Body of pancreas (tissue), 4 donors: ENCODE data around the gene CIAPIN1. TPM values are rescaled to one million over a fixed set of nuclear protein-coding genes. Genes with fewer than 3 reads are reported as not detected.

Source experiments
- ATAC-seq: fragments of 150-250 bp; one replicate; pipeline ENCODE4 v1.9.1; 2016
- DNase-seq, 4 donors: peaks; one replicate each; pipeline ENCODE4 v3.0.0-alpha.2; 2019
- H3K27ac ChIP-seq, 4 donors: fragments of 200-600 bp; sonication (generic); 1 replicate in 3 of 4; 2 replicates in 1 of 4; pipeline versions ENCODE4 v1.5.1 to v1.6.1; 2016 to 2019; ENCODE audit warnings: mild to moderate bottlenecking in 1 of 4, mixed read lengths in 1 of 4, moderate library complexity in 1 of 4
- H3K27me3 ChIP-seq, 2 donors: fragments of 200-600 bp; sonication (generic); one replicate each; pipeline ENCODE4 v1.6.0; 2016; ENCODE audit warnings: mild to moderate bottlenecking in 1 of 2
- H3K36me3 ChIP-seq, 2 donors: fragments of 200-600 bp; sonication (generic); replicated peaks in 1 of 2; 2 replicates each; pipeline ENCODE4 v1.5.1; 2016; ENCODE audit warnings: low read depth in 2 of 2; ENCODE audit not compliant: insufficient read depth in 1 of 2
- H3K4me1 ChIP-seq: fragments of 200-600 bp; sonication (generic); one replicate; pipeline ENCODE4 v1.6.0; 2016
- H3K4me3 ChIP-seq, 2 donors: fragments of 200-600 bp; sonication (generic); 1 replicate in 1 of 2; 2 replicates in 1 of 2; pipeline ENCODE4 v1.5.1; 2016 to 2019
- H3K9me3 ChIP-seq, 3 donors: fragments of 200-600 bp; sonication (generic); 1 replicate in 2 of 3; 2 replicates in 1 of 3; pipeline ENCODE4 v1.5.1; 2016
- POLR2A ChIP-seq, 3 donors: fragments of 450-650 bp; IDR thresholded peaks; one replicate each; pipeline ENCODE4 v1.6.1; 2016; ENCODE audit warnings: antibody characterized with exemption in 3 of 3, mild to moderate bottlenecking in 2 of 3
- WGBS, 2 donors: methylation state at CpG; one replicate each; pipeline ENCODE4 v1.1.5; 2017; 5-methylcytosine and 5-hydroxymethylcytosine counted together
- intact Hi-C: fragments of 100-400 bp; cut with DNase I; formaldehyde crosslinking; loops from one replicate; pipeline ENCODE4 v1.15.1; 2023
- total RNA-seq, 2 donors: library from RNA; depleted of rRNA; stranded (reverse); fragments of >200 nt; gene quantifications; one replicate each; pipeline ENCODE4 v1.1.0, GENCODE V29; 2016
- TF ChIP-seq, protein P1 (sequence below), 7 experiments: fragments of 450-650 bp in 4 of 7; fragments of 200-600 bp in 3 of 7; sonication (generic) in 3 of 7; IDR thresholded peaks; one replicate each; pipeline ENCODE4 v1.5.1; 2016 to 2019; ENCODE audit warnings: antibody characterized with exemption in 7 of 7

CIAPIN1 gene
- total RNA-seq, 2 donors from 2014 or later, result 13.5 to 19.4 TPM

DNA sequence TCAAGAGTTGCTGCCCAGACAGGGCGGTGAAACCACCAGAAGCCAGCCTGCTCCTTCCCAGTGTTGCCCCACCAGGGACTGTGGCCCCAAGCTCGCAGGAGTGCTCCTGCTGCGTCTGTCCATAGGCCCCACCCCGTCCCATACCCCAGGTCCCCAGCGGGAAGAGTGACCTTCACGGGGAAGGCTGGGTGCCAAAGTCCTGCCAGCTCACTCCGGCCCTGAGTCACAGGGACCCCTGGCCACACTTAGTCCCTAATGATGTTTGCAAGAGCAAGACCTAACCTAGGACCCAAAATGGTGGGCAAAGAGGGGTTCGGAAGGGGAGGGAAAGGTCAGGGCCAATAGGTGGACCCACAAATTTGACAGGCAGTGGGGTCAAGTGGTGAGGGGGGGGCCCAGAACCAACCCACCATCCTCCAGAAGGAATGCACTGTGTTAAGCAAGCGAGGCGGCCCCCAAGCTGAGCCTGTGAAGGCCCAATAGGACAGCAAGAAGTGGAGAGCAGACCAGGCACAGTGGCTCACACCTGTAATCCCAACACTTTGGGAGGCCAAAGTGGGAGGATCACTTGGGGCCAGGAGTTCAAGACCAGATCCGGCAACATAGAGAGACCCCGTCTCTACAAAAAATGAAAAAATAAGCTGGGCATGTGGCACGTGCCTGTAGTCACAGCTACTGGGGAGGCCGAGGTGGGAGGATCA lies 35.8 kb upstream of the CIAPIN1 start:
- intact Hi-C loops, result no loop called here
- DNase-seq (peak in 3 of 4 donors; percentile 31 to 57 (median 49)), ATAC-seq (no peak)
- peak overlapping the region in 2 of 4 donors; percentile 51 to 55 for H3K27ac ChIP-seq
- peaks cover 71% of the 10 kb centered on the region for H3K4me1 ChIP-seq
- 62% methylated on average over 10 to 13 of the region's 14 CpGs for whole genome bisulfite sequencing, 2 donors
- H3K4me3 ChIP-seq, result no peak overlapping the region
- H3K9me3 ChIP-seq, result no peaks in the 10 kb centered on the region
- no peak for TF ChIP-seq POLR2A (IDR thresholded peaks at IDR 0.05)
- TF ChIP-seq, protein P1, sequence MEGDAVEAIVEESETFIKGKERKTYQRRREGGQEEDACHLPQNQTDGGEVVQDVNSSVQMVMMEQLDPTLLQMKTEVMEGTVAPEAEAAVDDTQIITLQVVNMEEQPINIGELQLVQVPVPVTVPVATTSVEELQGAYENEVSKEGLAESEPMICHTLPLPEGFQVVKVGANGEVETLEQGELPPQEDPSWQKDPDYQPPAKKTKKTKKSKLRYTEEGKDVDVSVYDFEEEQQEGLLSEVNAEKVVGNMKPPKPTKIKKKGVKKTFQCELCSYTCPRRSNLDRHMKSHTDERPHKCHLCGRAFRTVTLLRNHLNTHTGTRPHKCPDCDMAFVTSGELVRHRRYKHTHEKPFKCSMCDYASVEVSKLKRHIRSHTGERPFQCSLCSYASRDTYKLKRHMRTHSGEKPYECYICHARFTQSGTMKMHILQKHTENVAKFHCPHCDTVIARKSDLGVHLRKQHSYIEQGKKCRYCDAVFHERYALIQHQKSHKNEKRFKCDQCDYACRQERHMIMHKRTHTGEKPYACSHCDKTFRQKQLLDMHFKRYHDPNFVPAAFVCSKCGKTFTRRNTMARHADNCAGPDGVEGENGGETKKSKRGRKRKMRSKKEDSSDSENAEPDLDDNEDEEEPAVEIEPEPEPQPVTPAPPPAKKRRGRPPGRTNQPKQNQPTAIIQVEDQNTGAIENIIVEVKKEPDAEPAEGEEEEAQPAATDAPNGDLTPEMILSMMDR (IDR thresholded peaks at IDR 0.05), result no peak
- no peaks in the 10 kb centered on the region for H3K27me3 ChIP-seq
- no peaks in the 10 kb centered on the region for H3K36me3 ChIP-seq

- no peak for ATAC-seq
- Histone ChIP-seq H3K9me3 (no peaks in the 10 kb centered on the region), H3K27ac (peak overlapping the region in 3 of 4 donors; percentile 58 to 84 (median 72)), H3K4me1 (peaks cover 81% of the 10 kb centered on the region), H3K27me3 (no peaks in the 10 kb centered on the region), H3K4me3 (no peak overlapping the region), H3K36me3 (no peaks in the 10 kb centered on the region)
- 87 to 89% methylated on average over 4 of the region's 4 CpGs for WGBS, 2 donors
- TF ChIP-seq, protein P1 (IDR thresholded peaks at IDR 0.05), result no peak
- no peak for TF ChIP-seq POLR2A (IDR thresholded peaks at IDR 0.05)
- intact Hi-C loops, result no loop called here
- DNase-seq, result no peak
These were observed 34.2 kb upstream of the CIAPIN1 start for GRCh38 chr16:57481421-57481820.

- DNase-seq, result no peak
- Histone ChIP-seq H3K27me3 (no peaks in the 10 kb centered on the region), H3K9me3 (no peaks in the 10 kb centered on the region), H3K36me3 (no peaks in the 10 kb centered on the region), H3K4me3 (no peak overlapping the region), H3K27ac (peak overlapping the region; percentile 58 to 84 (median 68)), H3K4me1 (peaks cover 84% of the 10 kb centered on the region)
- TF ChIP-seq POLR2A (IDR thresholded peaks at IDR 0.05), result no peak
- TF ChIP-seq, protein P1 (IDR thresholded peaks at IDR 0.05), result no peak
- 0 to 54% methylated on average over 1 to 6 of the region's 6 CpGs for WGBS, 2 donors
- no peak for ATAC-seq
- intact Hi-C loops, result no loop called here
These were observed 33.6 kb upstream of the CIAPIN1 start for GRCh38 chr16:57480754-57481230.

- no peaks in the 10 kb centered on the region for H3K27me3 ChIP-seq
- H3K4me1 ChIP-seq, result peaks cover 78% of the 10 kb centered on the region
- H3K4me3 ChIP-seq, result no peak overlapping the region
- no peaks in the 10 kb centered on the region for H3K9me3 ChIP-seq
- intact Hi-C loops, result no loop called here
- TF ChIP-seq POLR2A (IDR thresholded peaks at IDR 0.05), result peak in 2 of 3 donors; percentile 54 to 60
- TF ChIP-seq, protein P1 (IDR thresholded peaks at IDR 0.05), result no peak
- peak overlapping the region; percentile 58 to 84 (median 68) for H3K27ac ChIP-seq
- no peaks in the 10 kb centered on the region for H3K36me3 ChIP-seq
- ATAC-seq, result peak; percentile 93
- peak; percentile 86 to 91 (median 90) for DNase-seq
- WGBS, 2 donors, result 17 to 80% methylated on average over 1 to 15 of the region's 15 CpGs
These were observed 33.0 kb upstream of the CIAPIN1 start for GRCh38 chr16:57479976-57480753.
